HCT116 (cell line): ENCODE data around the gene ANP32B. TPM values are rescaled to one million over a fixed set of nuclear protein-coding genes. Genes with fewer than 3 reads are reported as not detected.

Experiments
- ATAC-seq: fragments of 200-7000 bp; cut with Tn5 transposase; 2 replicates; pipeline ENCODE4 v1.9.1; 2020; ENCODE audit warnings: mild to moderate bottlenecking, moderate library complexity
- BruUV-seq: library from RNA; stranded (reverse); fragments of 400-500 nt; replicated peaks from 2 replicates; lab custom pipeline; 2021; lab: Mats Ljungman, UMichigan
- CTCF ChIA-PET: fragments of 300-600 bp; sonication (Branson Sonifier 250); formaldehyde crosslinking; loops from one replicate; lab custom pipeline; 2021; ENCODE audit warnings: antibody characterized with exemption; lab: Charles Lee
- POLR2A ChIA-PET: fragments of 300-600, 350-600 bp; sonication (Branson Sonifier 250); formaldehyde crosslinking; loops from one replicate; lab custom pipeline; 2021; ENCODE audit warnings: antibody characterized with exemption; lab: Charles Lee
- RAD21 ChIA-PET, 2 experiments: fragments of 300-600 bp; sonication (Branson Sonifier 250); formaldehyde crosslinking; loops; one replicate each; lab custom pipeline; 2023; ENCODE audit warnings: low total read pairs in 2 of 2; ENCODE audit not compliant: uncharacterized antibody in 2 of 2, unreplicated experiment in 2 of 2, low non-redundant PET in 1 of 2; lab: Charles Lee
- DNase-seq: peaks from one replicate; pipeline ENCODE4 v3.0.0-alpha.2; 2010; ENCODE audit warnings: low read depth, low spot score
- H2AFZ ChIP-seq: fragments of 200-600 bp; shearing (Covaris generic), sonication (generic); 2 replicates; pipeline ENCODE4 v1.6.1; 2017; ENCODE audit warnings: low read depth, mixed run types, mixed read lengths, antibody characterized with exemption, low read length; ENCODE audit not compliant: poor library complexity, severe bottlenecking
- H3K27ac ChIP-seq: 2 replicates; pipeline ENCODE4 v1.5.1; 2012; ENCODE audit warnings: low read depth, low read length
- H3K27me3 ChIP-seq: fragments of 200-600 bp; sonication (generic); 2 replicates; pipeline ENCODE4 v1.6.1; 2016; ENCODE audit warnings: mixed run types, low read length, mixed read lengths; ENCODE audit not compliant: insufficient read depth
- H3K36me3 ChIP-seq, 2 experiments: fragments of 200-500 bp in 1 of 2; fragments of 200-600 bp in 1 of 2; sonication (Bioruptor generic) in 1 of 2; sonication (generic) in 1 of 2; 2 replicates each; pipeline versions ENCODE4 v1.5.1 to v1.6.1; 2014 to 2016; ENCODE audit warnings: low read length in 2 of 2, inconsistent platforms in 1 of 2, mixed read lengths in 1 of 2, mixed run types in 1 of 2; ENCODE audit not compliant: insufficient read depth in 2 of 2, control insufficient read depth in 1 of 2
- H3K4me1 ChIP-seq, 2 experiments: fragments of 200-600 bp in 1 of 2; sonication (generic) in 1 of 2; 2 replicates each; pipeline versions ENCODE4 v1.5.1 to v1.6.1; 2012 to 2017; ENCODE audit warnings: low read length in 2 of 2, inconsistent platforms in 1 of 2, mild to moderate bottlenecking in 1 of 2, mixed read lengths in 1 of 2, mixed run types in 1 of 2, moderate library complexity in 1 of 2; ENCODE audit not compliant: insufficient read depth in 2 of 2, control insufficient read depth in 1 of 2
- H3K4me2 ChIP-seq: fragments of 200-600 bp; sonication (generic); 2 replicates; pipeline ENCODE4 v1.6.1; 2017; ENCODE audit warnings: mixed run types, low read length, mixed read lengths
- H3K4me3 ChIP-seq, 2 experiments: fragments of 200-600 bp in 1 of 2; sonication (generic) in 1 of 2; replicated peaks in 1 of 2; 2 replicates each; pipeline ENCODE4 v1.5.1; 2011 to 2016; ENCODE audit warnings: low read length in 2 of 2, control low read depth in 1 of 2, low read depth in 1 of 2, mild to moderate bottlenecking in 1 of 2, mixed read lengths in 1 of 2, mixed run types in 1 of 2
- H3K79me2 ChIP-seq: fragments of 200-600 bp; sonication (generic); 2 replicates; pipeline ENCODE4 v1.6.1; 2017; ENCODE audit warnings: mild to moderate bottlenecking, mixed run types, low read length, moderate library complexity, mixed read lengths; ENCODE audit not compliant: insufficient read depth
- H3K9ac ChIP-seq: fragments of 200-600 bp; sonication (generic); 2 replicates; pipeline ENCODE4 v1.6.1; 2016; ENCODE audit warnings: low read length, mixed read lengths
- H3K9me2 ChIP-seq: fragments of 200-600 bp; sonication (generic), shearing (Covaris generic); 2 replicates; pipeline ENCODE4 v1.6.1; 2017; ENCODE audit warnings: mixed run types, mild to moderate bottlenecking, moderate library complexity; ENCODE audit not compliant: insufficient read depth
- H3K9me3 ChIP-seq, 2 experiments: fragments of 200-500 bp in 1 of 2; fragments of 200-600 bp in 1 of 2; sonication (Bioruptor generic) in 1 of 2; sonication (generic) in 1 of 2; 2 replicates each; pipeline ENCODE4 v1.6.1; 2014 to 2017; ENCODE audit warnings: low read length in 2 of 2, mixed read lengths in 2 of 2, inconsistent platforms in 1 of 2, low read depth in 1 of 2, mild to moderate bottlenecking in 1 of 2, mixed run types in 1 of 2, moderate library complexity in 1 of 2; ENCODE audit not compliant: control insufficient read depth in 1 of 2, insufficient read depth in 1 of 2
- H4K20me1 ChIP-seq: fragments of 200-600 bp; sonication (generic), shearing (Covaris generic); 2 replicates; pipeline ENCODE4 v1.6.1; 2017; ENCODE audit warnings: mixed run types, mild to moderate bottlenecking, moderate library complexity; ENCODE audit not compliant: insufficient read depth
- ATF3 ChIP-seq: IDR thresholded peaks from 2 replicates; pipeline ENCODE4 v1.6.1; 2012
- CBX3 ChIP-seq: IDR thresholded peaks from 2 replicates; pipeline ENCODE4 v1.6.1; 2012; ENCODE audit warnings: low read depth
- ELF1 ChIP-seq: IDR thresholded peaks from 2 replicates; pipeline ENCODE4 v1.6.1; 2012; ENCODE audit warnings: low read depth, borderline replicate concordance
- EZH2 ChIP-seq: fragments of 200-600 bp; sonication (generic); IDR thresholded peaks from 2 replicates; pipeline ENCODE4 v1.6.1; 2017; ENCODE audit warnings: antibody characterized with exemption, mixed run types
- EZH2phosphoT487 ChIP-seq: fragments of 200-600 bp; IDR thresholded peaks from 2 replicates; pipeline ENCODE4 v1.6.1; 2018; ENCODE audit warnings: antibody characterized with exemption, borderline replicate concordance
- MAX ChIP-seq: IDR thresholded peaks from 2 replicates; pipeline ENCODE4 v1.6.1; 2012
- SRF ChIP-seq: IDR thresholded peaks from 2 replicates; pipeline ENCODE4 v1.6.1; 2012; ENCODE audit warnings: low read depth
- ZBTB33 ChIP-seq: IDR thresholded peaks from 2 replicates; pipeline ENCODE4 v1.6.1; 2011; ENCODE audit warnings: mild to moderate bottlenecking, low read length, moderate library complexity; ENCODE audit not compliant: insufficient replicate concordance; ENCODE audit errors: extremely low read depth
- intact Hi-C: fragments of 100-400 bp; cut with micrococcal nuclease; formaldehyde crosslinking; loops from 2 replicates; pipeline ENCODE4 v1.10.0; 2022
- total RNA-seq: library from RNA; stranded (reverse); gene quantifications from one replicate; pipeline ENCODE4 v1.2.1, GENCODE V29; 2021; ENCODE audit not compliant: unreplicated experiment

Gene ANP32B
- total RNA-seq, 1 experiment from 2014 or later, result 206 TPM

DNA sequence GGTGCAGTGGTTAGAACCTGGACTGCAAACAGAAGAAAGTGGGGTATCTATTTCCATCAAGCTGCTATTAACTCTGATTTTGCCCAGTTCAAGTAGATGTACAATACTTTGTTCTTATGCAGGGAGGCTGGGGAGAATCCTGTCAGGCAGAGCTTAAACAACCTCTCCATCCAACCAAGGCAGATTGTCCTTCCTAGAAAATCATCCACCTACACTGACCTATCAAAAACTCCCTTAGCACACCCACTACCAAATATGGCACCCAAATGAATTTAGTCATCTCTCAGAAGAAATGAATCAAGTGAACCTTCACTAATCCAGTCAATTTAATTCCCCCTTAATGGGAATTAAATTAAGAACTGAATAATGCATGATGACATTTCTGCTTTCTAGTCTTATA is 26.8 kb upstream of the ANP32B start:
- H3K27ac ChIP-seq, result no peak overlapping the region
- H3K27me3 ChIP-seq, result no peaks in the 10 kb centered on the region
- CTCF ChIA-PET, result interaction anchor here (1.3 kb wide), 2 partner anchors 33 to 34 kb away, joined by 3 to 5 read pairs; partner anchors contain the start of gene TRMO
- 0 out of 4 replicates have a peak, but pooled peaks cover 0 to under 1% of the 10 kb centered on the region in 2 experiments for H3K4me1 ChIP-seq
- DNase-seq (no peak), ATAC-seq (no peak)
- H2AFZ ChIP-seq, result no peak overlapping the region
- no peaks in the 10 kb centered on the region for H3K79me2 ChIP-seq
- TF ChIP-seq ATF3, result no peak
- no peak for TF ChIP-seq MAX
- no peak for TF ChIP-seq SRF
- no peak for TF ChIP-seq ZBTB33
- no peak for TF ChIP-seq EZH2
- no peak for TF ChIP-seq ELF1
- no peak for TF ChIP-seq EZH2phosphoT487
- TF ChIP-seq CBX3, result no peak
- no peaks in the 10 kb centered on the region for H3K9me3 ChIP-seq
- no peaks in the 10 kb centered on the region for H4K20me1 ChIP-seq
- H3K4me3 ChIP-seq, result no peak overlapping the region
- intact Hi-C loops, result no loop called here
- no peaks in the 10 kb centered on the region for H3K9me2 ChIP-seq
- BruUV-seq, result no TSS peak
- POLR2A ChIA-PET, result no interaction called here
- no peak overlapping the region for H3K4me2 ChIP-seq
- RAD21 ChIA-PET, result no interaction called here
- no peaks in the 10 kb centered on the region for H3K36me3 ChIP-seq
- no peak overlapping the region for H3K9ac ChIP-seq
